ENCODE results near the gene HECW1.
A peak's percentile ranks its signal among the peaks of the same experiment; 100 is the strongest.
"Not testable (repeated sequence)": the region's sequence is repeated elsewhere in the genome, so short reads cannot be mapped to it uniquely, and the experiment has no call there.

The HECW1 gene

GRCh38 chr7:43577485-43577951, 465.1 kb downstream of the HECW1 start:
- TF ChIP-seq CTCF (conservative IDR thresholded peaks at IDR 0.05; ENCODE audit: low read depth, low read length): no peak
- no peak overlapping the region for H3K4me3 ChIP-seq (ENCODE audit: low read length)
- DNase-seq (ENCODE audit: low read depth): no peak

- DNase-seq (ENCODE audit: low read depth): peak; percentile 58
- H3K4me3 ChIP-seq (ENCODE audit: low read length): peak within 1 kb of the TSS; percentile 89
- TF ChIP-seq CTCF (conservative IDR thresholded peaks at IDR 0.05; ENCODE audit: low read depth, low read length): peak; percentile 99
Measured at GRCh38 chr7:43582503-43583423, 470.3 kb downstream of the HECW1 start, which contains the start of gene STK17A. TSS of gene STK17A (plus strand) at chr7:43583108. CDS start at chr7:43583244, 136 bp downstream.

- DNase-seq (ENCODE audit: low read depth): no peak
- peak overlapping the region; percentile 89 for H3K4me3 ChIP-seq (ENCODE audit: low read length)
- TF ChIP-seq CTCF (conservative IDR thresholded peaks at IDR 0.05; ENCODE audit: low read depth, low read length): peak; percentile 28
Measured at GRCh38 chr7:43583424-43584194, 471.2 kb downstream of the HECW1 start.

GRCh38 chr7:43584195-43584586, 471.7 kb downstream of the HECW1 start:
- TF ChIP-seq CTCF (conservative IDR thresholded peaks at IDR 0.05; ENCODE audit: low read depth, low read length): no peak
- peak overlapping the region; percentile 89 for H3K4me3 ChIP-seq (ENCODE audit: low read length)
- no peak for DNase-seq (ENCODE audit: low read depth)

- DNase-seq (ENCODE audit: low read depth): not testable (repeated sequence)
Measured at GRCh38 chr7:43584733-43585132, 472.3 kb downstream of the HECW1 start.

GRCh38 chr7:43585562-43585961, 473.1 kb downstream of the HECW1 start:
- no peak overlapping the region for H3K4me3 ChIP-seq (ENCODE audit: low read length)
- no peak for TF ChIP-seq CTCF (conservative IDR thresholded peaks at IDR 0.05; ENCODE audit: low read depth, low read length)
- DNase-seq (ENCODE audit: low read depth): no peak

More at GRCh38 chr7:43584733-43585132, 472.3 kb downstream of the HECW1 start:
- peak overlapping the region; percentile 89 for H3K4me3 ChIP-seq (ENCODE audit: low read length)

GRCh38 chr7:43586251-43586900, 473.9 kb downstream of the HECW1 start:
- H3K4me3 ChIP-seq (ENCODE audit: low read length): no peak overlapping the region
- no peak for TF ChIP-seq CTCF (conservative IDR thresholded peaks at IDR 0.05; ENCODE audit: low read depth, low read length)
- DNase-seq (ENCODE audit: low read depth): no peak

Data from retinal pigment epithelial cell (primary cell).